ENCODE results near the gene RHBDL2.
"Not testable (repeated sequence)": the region's sequence is repeated elsewhere in the genome, so short reads cannot be mapped to it uniquely, and the experiment has no call there.

Gene RHBDL2

GRCh38 chr1:38875811-38876210, 65.8 kb downstream of the RHBDL2 start:
- DNase-seq (ENCODE audit: low read depth), result no peak

DNA sequence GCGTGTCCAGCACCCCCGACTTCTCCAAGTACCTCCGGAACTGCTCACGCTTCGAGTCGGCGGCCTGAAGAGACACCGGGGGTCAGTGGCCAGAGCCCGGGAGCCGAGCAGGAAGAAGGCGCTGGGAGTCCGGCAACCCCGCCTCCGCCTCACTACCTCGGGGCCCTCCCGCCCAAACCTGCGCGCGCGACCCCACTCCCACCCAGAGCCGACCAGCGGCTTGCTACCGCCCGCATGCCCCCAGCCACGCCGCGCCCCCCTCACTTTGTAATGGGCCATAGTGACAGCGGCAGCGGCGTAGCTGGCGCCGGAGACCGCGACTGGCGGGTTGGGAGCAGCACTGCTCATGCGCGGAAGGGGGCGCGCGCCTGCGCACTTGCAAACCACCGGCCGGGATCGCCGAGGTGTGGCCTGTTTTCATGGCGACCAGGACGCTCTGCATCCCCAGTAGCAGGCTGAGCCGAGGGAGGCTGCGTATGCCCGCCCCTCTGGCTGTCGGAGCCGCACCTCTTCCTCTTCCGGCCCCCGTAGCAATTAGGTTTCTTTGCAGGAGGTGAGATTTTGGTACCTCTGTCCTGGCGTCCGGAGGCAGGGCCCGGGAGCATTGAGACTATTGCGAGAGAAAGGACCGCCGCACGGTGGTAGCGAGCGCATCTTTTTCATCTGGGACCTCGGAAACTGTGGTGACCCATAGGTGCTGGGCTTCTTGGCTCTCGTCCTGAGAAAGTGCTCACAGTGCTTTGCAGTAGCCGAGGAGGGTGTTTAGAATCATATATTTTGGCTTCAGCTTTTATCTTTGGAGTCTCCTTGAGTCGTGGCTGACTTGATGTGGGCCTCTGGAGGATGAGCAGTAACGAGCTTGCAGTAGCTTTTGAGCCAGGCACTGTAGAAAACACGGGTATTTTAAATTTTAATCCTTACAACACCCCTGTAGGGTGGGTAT, 68.3 kb downstream of the RHBDL2 start, which contains the start of gene MYCBP:
Gene MYCBP (minus strand): TSS at position 322 of the 943 bp plus-strand sequence. CDS start 43 bp downstream, at position 279.
- DNase-seq (ENCODE audit: low read depth), result peak; percentile 97

GRCh38 chr1:38872401-38873026, 69.1 kb downstream of the RHBDL2 start:
- DNase-seq (ENCODE audit: low read depth), result no peak

DNA sequence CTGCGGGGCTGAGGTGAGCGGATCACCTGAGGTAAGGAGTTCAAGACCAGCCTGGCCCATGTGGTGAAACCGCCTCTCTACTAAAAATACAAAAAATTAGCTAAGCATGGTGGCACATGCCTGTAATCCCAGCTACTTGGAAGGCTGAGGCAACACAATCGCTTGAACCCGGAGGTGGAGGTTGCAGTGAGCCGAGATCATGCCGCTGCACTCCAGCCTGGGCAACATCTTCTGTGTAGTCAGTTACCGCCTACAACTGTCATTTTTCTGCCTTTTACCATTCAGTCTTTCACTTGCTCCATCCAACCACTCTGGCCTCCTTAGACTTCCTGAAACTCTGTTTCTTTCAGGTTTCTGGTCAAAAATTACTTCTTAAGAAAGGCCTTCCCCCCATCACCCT, 70.6 kb downstream of the RHBDL2 start:
- DNase-seq (ENCODE audit: low read depth), result no peak

- DNase-seq (ENCODE audit: low read depth), result no peak
Measured at GRCh38 chr1:38867208-38867607, 74.4 kb downstream of the RHBDL2 start.

DNA sequence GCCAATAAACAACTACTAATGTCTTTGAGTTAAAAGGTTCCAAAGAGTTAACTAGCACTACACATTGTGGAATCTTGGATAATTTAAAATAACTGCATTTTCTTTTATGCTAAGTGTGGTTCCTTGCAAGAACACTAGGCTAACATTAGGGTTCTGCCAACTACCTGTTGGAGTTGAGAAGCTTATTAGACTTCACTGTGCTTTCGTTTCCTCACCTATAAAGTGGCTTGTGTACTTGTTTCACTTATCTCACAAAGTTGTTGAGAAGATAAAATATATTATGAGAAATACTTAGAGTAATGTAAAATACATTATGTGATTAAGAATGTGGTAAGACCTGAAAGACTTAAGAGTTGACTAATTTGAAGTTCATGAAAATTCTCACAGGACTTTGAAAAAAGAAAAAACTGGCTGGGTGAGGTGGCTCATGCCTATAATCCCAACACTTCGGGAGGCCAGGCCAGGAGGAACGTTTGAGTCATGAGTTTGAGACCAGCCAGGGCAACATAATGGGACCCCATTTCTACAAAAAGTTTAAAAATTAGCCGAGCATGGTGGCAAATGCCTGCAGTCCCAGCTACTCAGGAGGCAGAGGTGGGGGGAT, 76.4 kb downstream of the RHBDL2 start:
- no peak for DNase-seq (ENCODE audit: low read depth)

GRCh38 chr1:38860454-38860795, 81.2 kb downstream of the RHBDL2 start:
- DNase-seq (ENCODE audit: low read depth), result no peak

DNA sequence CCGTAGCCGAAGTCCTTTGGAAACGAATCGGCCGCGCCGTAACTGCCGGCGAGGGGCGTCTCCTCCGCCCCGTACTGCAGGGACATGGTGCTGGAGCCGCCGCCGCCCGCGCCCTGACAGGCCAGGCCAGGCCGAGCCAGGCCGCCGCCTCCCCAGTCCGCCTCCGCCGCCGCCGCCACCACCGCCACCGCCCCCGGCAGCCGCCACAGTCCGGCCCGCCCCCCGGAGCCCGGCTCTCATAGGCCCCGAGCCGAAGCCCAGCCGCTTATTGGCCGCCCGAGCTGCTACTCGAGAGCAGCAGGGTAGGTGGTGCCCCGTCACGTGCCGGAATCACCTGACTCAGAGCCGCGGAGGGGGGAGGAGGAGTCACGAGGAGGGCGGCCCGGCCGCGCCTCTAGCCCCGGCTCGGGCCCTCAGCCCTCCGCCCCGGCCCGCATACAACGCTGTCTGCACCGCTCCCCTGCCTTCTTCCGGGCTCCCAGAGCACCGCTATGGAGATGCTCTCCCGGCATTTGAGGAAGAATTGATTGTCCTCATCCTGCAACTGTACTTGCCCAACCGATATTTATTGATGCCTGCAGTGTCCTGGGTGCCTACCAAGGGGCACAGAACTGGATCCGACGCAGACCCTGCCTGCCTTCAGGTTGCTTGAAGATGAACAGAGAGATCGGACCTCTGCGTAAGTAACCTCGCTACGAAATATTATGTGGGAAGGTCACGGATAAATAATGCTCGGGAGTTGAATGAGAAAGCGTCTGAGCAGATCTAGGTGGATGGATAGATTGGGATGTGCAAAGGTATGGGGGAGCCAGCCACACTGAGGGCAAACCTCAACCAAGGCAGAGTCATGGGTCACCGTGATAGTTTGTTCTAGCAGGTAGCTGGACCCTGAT, 81.8 kb downstream of the RHBDL2 start, which contains the start of gene RRAGC:
Gene RRAGC (minus strand): TSS at position 212 of the 893 bp plus-strand sequence. CDS start 126 bp downstream, at position 86.
- DNase-seq (ENCODE audit: low read depth), result peak; percentile 95

DNA sequence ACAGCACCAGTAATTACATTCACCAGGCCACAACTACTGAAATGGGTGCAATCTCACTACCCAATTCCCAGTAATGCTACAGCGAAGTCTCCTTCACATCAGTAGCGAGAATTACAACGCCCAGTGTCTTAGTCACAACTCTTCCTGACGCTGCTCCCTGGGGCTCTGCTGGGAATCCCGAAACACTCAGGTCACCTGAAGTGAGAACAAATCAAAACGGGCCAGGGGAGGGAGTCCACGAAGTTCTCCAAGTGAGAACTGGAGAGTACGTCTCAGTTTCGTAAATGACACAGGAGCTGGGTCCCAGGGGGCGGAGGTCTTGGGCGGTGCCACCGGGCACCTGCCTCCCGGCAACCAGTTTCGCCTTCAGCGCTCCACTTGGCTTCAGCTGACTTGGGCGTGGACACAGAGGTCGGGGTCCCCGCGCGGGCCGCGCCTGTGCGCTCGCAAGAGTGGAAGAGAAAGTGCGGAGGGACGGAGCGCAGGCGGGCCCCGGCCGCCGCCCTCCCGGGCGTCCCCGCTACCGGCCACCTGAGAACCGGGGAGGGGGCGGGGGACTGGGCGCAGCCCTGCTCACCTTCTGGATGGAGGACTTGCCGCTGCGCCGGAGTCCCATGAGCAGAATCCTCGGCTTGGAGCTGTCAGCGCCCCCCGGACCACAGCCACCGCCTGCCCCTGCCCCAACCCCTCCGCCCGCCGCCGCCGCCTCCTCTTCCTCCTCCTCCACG, 82.6 kb downstream of the RHBDL2 start:
- no peak for DNase-seq (ENCODE audit: low read depth)

DNA sequence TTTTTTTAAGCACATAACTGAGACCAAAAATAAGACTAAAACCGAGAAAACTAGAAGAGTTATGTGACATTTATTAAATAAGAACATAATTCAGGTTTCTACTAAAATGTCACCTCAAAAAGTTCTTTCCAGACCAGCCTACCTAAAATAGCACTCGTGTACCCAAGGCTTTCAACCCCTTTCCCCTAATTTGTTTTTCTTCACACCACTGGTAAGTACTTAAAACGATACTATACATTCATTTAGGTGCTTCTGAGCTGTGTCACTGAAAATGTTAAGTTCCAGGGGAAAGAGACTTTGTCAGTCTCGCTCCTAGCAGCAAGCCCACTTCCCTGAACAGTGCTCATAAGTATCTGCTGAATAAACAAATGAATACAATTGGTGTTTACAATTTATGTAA, 88.8 kb downstream of the RHBDL2 start:
- DNase-seq (ENCODE audit: low read depth), result no peak

DNA sequence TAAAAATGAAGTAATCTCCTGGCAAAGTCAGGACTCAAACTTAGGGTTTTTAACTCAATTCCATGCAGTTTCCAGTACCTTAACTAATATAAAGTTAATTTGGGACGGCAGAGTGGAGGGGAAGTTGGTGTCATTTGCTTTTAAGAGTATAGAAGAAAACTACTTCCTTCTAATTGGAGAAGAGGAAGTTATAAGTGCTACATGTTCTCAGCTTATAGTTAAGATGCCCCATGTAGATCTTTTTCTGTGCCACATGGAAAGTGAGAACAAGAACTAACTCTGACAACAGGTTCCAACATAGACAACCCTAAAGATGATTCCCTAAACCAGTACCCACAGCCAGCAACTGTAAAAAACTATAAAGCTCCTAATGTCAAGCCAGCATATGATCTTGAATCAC, 93.6 kb downstream of the RHBDL2 start:
- no peak for DNase-seq (ENCODE audit: low read depth)

- DNase-seq (ENCODE audit: low read depth), result no peak
Measured at GRCh38 chr1:38846210-38846609, 95.4 kb downstream of the RHBDL2 start.

- DNase-seq (ENCODE audit: low read depth), result not testable (repeated sequence)
Measured at GRCh38 chr1:38845088-38845487, 96.5 kb downstream of the RHBDL2 start.

DNA sequence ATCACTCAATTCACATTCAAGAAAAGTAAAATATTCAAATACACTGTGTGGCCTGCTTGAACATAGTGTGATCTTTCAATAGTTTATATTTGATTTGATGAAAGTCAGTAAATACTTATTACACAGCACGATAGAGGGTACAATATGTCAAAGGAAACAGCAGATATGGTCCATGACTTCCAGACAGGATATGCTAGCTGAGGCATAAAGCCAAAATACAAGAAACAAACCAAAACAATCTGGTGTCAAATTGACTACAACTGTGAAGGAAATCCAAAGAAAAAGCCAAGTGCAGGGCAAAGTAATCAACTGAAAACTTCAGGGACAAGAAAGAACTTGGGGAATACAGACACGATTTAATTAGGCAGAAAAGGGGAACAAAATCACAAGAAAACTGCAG, 101.3 kb downstream of the RHBDL2 start:
- no peak for DNase-seq (ENCODE audit: low read depth)

- no peak for DNase-seq (ENCODE audit: low read depth)
Measured at GRCh38 chr1:38839363-38839762, 102.3 kb downstream of the RHBDL2 start.

DNA sequence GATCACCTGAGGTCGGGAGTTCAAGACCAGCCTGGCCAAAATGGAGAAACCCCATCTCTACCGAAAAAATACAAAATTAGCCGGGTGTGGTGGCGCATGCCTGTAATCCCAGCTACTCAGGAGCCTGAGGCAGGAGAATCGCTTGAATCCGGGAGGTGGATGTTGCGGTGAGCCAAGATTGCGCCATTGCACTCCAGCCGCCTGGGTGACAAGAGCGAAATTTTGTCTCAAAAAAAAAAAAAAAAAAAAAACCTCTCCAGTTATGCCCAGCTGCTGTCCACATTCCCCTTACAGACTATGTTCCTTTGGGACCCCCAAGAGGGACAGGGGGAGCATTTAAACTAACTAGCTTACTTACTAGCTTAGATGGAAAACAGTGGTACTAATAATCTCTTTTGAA, 105.3 kb downstream of the RHBDL2 start:
- DNase-seq (ENCODE audit: low read depth), result not testable (repeated sequence)

All from CMK (cell line).